Measurements from ENCODE around the gene LFNG.

LFNG gene

DNA sequence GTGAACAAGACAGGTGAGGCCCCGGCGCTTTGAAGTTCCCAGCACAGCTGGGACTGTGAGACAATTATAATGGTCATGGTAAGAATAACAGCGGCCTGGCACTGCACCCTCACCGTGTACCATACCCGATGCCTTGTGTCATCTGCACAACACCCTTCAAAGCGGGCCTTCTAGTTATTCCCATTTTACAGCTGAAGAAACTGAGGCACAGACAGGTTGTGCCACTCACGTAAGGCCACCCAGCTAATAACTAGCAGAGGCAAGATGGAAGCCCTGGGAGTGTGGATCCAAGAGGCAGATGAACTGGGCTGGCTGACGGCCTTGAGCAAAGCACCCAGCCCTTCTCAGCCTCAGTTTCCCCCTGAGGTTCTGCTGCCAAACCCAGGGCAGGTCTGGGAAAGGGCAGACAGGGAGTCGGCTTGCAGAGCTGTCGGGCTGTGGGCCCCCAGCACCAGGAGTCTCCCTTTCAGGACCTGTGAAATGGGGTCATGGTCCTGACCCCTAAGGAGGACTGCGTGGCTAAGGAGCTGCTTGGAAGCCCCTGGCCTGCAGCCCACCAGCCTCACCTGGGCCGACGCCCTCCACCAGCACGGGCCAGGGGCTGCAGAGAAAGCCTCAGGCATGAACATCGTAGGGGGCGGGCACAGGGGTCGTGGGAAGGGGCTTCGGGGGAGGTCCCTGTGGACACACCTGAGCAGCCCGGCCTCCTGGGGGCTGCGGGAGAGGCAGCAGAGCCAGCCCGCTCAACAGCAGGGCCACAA is 15.3 kb upstream of the LFNG start:
- DNase-seq, result no peak

GRCh38 chr7:2504889-2505375 is 14.6 kb upstream of the LFNG start:
- no peak for DNase-seq

DNA sequence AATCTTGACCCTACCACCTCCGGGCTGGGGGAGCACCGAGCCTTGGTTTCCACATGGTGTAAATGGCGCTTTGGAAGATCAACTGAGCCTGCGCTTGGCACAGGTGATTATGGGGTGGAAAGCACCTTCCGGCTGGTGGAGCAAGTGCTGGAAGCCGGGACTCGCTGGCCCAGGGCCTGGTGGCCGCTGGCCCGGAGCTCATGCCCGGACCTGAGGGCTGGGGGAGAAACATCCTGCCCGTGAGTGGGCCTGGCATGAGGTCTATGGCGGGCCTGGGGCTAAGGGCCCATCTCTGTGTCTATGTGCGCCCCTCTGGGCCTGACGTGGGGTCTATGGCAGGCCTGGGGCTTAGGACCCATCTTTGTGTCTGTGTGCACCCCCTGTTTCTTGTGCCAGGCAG is 14.2 kb upstream of the LFNG start:
- DNase-seq, result no peak

GRCh38 chr7:2507208-2507916 is 12.2 kb upstream of the LFNG start:
- no peak for DNase-seq

GRCh38 chr7:2507917-2508306 is 11.7 kb upstream of the LFNG start:
- DNase-seq, result no peak

GRCh38 chr7:2508327-2509215 is 11.0 kb upstream of the LFNG start:
- peak; percentile 59 for DNase-seq

DNA sequence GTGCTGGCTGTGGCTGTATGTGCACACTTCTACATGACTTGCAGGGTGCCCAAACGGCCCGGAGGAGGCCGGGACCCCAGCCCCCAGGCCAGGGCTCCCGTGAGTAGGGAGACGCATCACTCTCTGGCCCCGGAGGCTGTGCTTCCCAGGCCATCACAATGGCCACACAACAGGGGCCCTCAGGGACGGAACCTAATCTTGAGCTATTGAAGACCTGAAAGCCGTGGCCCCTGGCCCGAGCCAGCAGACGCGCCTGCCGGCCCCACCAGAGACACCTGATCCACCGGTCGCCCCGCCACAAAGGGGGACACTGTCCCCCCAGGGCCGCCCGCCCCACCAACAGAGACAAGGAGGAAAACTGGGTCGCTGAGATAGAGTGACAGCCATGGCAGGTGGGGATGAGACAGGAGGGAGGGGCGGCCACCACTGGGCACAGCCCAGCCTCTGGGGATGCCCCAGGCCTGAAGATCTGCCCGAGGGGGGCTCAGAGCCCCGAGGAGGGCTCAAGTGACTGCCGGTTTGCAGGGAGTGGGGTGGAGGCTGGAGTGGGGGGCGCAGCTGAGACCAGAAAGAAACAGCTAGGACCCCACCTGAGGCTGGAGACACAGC is 10.2 kb upstream of the LFNG start:
- DNase-seq, result no peak

- DNase-seq, result no peak
Measured at GRCh38 chr7:2510130-2510776, 9.3 kb upstream of the LFNG start.

DNA sequence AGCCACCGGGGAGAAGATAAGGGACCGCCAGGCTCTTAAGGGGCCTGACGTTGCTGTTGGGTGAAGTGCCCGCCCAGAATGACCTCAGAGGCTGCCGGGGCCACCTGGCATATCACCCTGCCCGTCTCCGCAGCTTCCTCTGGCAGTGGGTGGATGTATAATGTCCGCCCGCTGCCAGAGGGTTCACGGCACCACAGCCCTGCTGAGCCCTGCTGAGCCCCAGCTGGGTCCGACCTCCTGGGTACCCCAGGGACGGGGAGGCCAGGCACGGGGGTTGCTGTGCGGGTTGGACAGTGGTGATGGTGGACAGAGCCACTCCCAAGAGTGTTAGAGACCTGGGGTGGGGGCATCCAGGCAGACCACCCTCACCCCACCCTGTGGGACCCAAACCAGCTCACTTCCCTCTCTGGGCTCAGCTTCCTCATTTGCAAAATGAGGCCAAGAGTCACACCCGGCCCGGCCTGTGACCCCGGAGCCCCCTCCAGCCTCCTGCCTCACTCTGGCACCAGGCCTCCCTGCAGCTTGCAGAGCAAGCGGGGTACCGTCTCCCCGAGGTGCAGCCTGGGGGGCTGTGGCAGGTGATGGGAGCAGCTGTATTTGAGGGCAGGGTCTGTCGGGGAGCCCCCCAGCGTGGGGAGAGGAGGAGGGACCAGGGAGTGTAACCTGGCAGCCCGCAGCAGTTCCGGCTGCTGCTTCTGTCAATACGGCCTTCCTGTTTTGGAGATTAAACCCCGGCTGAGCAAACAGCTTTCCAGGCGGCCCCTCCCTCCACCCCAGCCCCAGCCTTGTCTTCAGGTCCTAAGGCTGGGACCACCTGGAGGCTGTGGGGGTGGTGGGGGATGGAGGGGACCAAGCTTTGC is 8.4 kb upstream of the LFNG start:
- DNase-seq, result no peak

DNA sequence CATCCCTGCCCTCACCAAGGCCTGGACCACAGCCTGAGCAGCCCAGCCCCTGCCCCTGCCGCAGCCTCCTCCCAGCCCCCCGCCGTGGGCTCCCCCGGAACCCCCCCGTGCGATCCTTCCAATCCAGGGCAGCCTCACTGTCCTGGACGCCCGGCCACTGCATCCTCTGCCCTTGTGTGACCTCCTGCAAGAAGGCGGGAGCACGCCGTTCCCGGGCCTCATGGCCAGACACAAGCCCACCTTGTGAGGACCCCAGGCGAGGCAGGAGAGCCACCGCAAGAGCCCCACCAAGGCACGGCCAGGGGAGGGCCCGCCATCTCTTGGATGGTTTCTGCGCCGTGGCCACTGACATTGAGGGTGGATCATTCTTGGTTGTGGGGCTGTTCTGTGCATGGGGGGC is 7.8 kb upstream of the LFNG start:
- no peak for DNase-seq

- DNase-seq, result no peak
Measured at GRCh38 chr7:2512179-2512661, 7.4 kb upstream of the LFNG start.

DNA sequence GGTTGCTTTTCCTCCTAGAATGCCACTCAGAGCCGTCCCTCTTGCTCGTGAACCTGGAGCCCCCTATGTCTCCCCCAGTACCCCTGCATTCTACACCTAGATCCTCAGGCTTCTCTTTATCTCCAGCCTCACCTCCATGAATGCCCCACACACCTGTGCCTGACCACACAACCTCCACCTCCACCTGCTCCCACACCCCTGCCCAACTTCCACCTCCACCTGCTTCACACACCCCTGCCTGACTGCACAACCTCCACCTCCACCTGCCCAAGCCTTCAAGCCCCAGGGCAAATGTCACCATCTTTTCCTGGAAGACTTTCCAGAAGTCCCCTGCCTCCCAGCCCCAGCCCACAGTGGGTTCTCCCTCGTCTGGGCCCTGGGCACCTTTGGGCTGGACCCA is 6.9 kb upstream of the LFNG start:
- DNase-seq, result no peak

DNA sequence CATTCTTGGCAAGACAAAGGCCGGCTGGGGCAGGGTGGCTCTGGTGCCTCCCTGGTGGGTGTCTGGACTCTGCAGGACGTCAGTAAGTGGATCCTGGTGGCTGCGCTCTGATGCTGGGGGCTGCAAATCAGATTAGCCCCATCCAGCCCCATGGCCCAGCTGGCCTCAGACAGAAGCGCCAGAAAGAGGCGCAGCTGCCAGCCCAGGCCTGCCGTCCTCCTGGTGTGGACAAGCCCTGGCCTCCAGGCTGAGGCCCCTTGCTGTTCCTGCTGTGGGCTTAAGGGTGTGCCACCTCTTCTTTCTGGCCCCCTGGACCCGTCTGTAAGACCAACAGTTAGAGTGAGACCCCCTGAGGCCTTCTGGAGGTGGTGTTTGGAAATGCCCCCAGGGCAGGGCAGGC is 5.9 kb upstream of the LFNG start:
- DNase-seq, result no peak

DNA sequence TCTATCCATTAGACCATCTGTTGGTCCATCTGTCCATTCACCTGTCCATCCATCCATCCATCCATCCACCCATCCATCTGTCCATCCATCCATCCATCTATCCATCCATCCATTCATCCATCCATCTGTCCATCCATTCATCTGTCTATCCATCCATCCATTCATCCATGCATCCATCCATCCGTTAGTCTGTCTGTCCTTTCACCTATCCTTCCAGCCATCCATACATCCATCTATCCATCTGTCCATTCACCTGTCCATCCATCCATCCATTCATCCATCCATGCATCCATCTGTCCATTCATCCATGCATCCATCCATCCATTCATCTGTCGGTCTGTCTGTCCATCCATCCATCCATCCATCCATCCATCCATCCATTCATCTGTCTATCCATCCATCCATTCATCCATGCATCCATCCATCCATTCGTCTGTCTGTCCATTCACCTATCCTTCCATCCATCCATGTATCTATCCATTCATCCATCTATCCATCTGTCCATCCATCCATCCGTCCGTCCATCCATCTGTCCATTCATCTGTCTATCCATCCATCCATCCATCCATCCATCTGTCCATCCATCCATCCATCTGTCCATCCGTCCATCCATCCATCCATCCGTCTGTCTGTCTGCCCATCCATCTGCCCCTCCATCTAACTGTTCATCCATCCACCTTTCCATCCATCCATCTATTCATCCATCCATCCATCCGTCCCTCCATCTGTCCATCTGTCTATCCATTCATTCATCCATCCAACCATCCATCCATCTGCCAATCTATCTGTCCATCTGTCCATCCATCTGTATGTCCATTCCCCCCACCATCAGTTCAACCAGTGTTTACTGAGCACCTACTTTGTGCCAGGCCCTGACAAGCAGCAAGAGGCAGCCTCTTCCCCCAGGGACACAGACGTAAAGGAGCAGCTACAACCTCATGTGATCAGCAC is 4.8 kb upstream of the LFNG start:
- no peak for DNase-seq

GRCh38 chr7:2515424-2516193 is 4.0 kb upstream of the LFNG start:
- DNase-seq, result no peak

DNA sequence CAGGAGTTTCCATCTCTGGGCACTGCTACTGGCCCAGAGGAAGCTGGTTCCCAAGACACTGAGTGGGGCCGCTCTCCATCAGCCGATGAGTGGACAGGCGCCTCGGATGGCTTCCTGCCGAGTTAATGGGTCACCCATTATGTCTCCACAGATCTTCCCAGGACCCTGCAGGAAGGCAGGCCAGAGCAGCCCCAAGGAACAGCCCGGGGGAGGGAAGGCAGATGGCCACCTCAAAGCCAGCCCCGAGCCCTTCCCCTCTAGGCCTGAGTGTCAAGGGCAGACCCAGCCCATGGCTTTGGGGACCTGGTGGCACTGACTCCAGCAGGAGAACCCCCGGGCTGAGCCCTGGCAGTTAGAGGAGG is 3.4 kb upstream of the LFNG start:
- no peak for DNase-seq

DNA sequence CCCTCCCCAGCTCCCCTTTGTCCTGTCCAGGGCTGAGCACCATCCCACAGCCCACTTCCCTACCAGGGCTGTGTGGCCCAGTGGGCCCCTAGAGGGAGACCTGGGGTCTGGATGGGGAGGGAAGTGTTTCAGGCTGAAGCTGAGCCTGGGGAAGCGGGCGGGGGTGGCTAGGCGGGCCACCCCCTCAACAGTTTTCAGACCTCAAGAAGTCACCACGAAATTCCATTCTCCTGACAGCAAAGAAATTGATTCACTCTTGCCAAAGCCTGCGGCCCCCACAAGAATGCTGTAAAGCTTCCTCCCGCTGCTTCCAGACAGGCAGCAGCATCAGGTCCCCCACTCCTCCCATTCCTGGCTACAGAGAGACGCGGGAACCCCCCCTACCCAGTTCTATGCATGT is 2.5 kb upstream of the LFNG start:
- peak; percentile 99 for DNase-seq

DNA sequence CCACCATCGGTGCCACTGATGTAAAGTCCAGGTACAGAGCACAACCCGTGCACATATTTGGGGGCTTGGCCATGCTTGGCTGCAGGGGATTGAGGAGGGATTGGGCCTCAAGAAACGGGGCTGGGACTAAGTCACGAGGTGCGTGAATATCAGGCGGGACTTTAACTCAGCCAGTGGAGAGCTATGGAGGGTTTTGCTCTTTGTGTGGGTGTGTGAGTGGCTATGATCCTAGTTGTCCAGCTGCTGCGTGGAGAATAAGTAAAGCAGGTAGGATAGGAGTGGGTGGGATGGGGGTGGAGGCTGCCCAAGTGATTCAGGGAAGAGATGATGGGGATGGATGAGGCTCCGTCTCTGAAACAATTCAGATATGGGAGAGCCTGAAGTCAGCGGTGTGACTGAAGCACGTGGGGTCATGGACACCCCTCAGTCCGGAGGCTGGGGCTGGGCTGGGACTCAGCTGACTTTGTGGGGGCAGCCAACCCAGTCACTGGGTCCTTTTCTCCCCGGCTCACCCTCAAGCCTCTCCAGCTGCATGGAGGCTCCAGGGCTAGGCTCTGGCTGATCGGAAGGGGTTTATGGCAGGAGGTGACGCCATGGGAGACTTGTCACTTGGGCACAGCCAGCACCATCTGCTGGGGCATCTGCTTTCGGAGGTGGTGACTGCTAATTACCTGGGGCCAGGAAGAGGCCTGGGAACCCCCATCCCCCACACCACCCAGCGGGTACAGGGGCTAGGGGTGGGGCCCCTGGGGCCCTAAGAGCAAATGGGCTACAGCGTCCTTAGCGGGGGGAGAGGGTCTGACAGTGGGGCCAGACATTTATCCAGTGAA is 1.7 kb upstream of the LFNG start:
- peak; percentile 74 for DNase-seq

DNA sequence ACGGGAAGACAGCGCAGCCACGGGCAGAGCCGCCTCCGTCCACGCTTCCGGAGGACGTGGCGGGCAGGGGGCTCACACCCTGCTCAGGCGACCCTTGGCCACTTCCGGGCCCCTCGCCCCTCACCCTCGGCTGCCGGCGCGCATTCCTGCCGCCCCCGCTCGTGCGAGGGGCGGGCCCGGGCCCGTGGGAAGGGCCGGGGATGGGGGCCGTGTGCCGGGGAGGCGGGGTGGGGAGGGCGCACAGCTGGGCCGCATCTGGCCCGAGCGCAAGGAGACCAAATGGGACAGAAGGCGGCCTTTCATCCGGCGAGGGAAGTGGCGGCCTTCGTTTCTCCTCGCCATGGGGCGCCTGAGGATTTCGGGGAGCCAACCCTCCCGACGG is 846 bp upstream of the LFNG start:
- DNase-seq, result no peak
